Measurements from ENCODE around the gene CDKAL1. TPM values are rescaled to one million over a fixed set of nuclear protein-coding genes. Genes with fewer than 3 reads are reported as not detected.

The CDKAL1 gene
- total RNA-seq, 1 experiment from 2014 or later = 6.5 TPM

GRCh38 chr6:21137700-21138335 is 603.6 kb downstream of the CDKAL1 start:
- DNase-seq = no peak
- Histone ChIP-seq H3K4me3 (no peak overlapping the region), H3K27me3 (no peaks in the 10 kb centered on the region), H3K9me3 (no peaks in the 10 kb centered on the region), H3K36me3 (no peaks in the 10 kb centered on the region)

- Histone ChIP-seq H3K9me3 (no peaks in the 10 kb centered on the region), H3K27me3 (no peaks in the 10 kb centered on the region), H3K36me3 (no peaks in the 10 kb centered on the region), H3K4me3 (no peak overlapping the region)
- DNase-seq = no peak
Observed at GRCh38 chr6:21138336-21139069, 604.2 kb downstream of the CDKAL1 start.

GRCh38 chr6:21140966-21141365 is 606.7 kb downstream of the CDKAL1 start:
- DNase-seq = no peak
- Histone ChIP-seq H3K36me3 (no peaks in the 10 kb centered on the region), H3K27me3 (no peaks in the 10 kb centered on the region), H3K9me3 (no peaks in the 10 kb centered on the region), H3K4me3 (no peak overlapping the region)

GRCh38 chr6:21141616-21142303 is 607.5 kb downstream of the CDKAL1 start:
- H3K27me3 ChIP-seq = no peaks in the 10 kb centered on the region
- H3K9me3 ChIP-seq = no peaks in the 10 kb centered on the region

GRCh38 chr6:21142741-21143140 is 608.5 kb downstream of the CDKAL1 start:
- Histone ChIP-seq H3K9me3 (no peaks in the 10 kb centered on the region), H3K4me3 (no peak overlapping the region), H3K27me3 (no peaks in the 10 kb centered on the region), H3K36me3 (no peaks in the 10 kb centered on the region)
- no peak for DNase-seq

More at GRCh38 chr6:21141616-21142303, 607.5 kb downstream of the CDKAL1 start:
- Histone ChIP-seq H3K36me3 (no peaks in the 10 kb centered on the region), H3K4me3 (no peak overlapping the region)
- DNase-seq = no peak

- Histone ChIP-seq H3K36me3 (no peaks in the 10 kb centered on the region), H3K9me3 (no peaks in the 10 kb centered on the region), H3K4me3 (no peak overlapping the region), H3K27me3 (no peaks in the 10 kb centered on the region)
- no peak for DNase-seq
Observed at GRCh38 chr6:21143645-21144044, 609.4 kb downstream of the CDKAL1 start.

- Histone ChIP-seq H3K4me3 (no peak overlapping the region), H3K36me3 (no peaks in the 10 kb centered on the region), H3K27me3 (no peaks in the 10 kb centered on the region), H3K9me3 (no peaks in the 10 kb centered on the region)
- DNase-seq = no peak
Observed at GRCh38 chr6:21144928-21145327, 610.7 kb downstream of the CDKAL1 start.

GRCh38 chr6:21147995-21148394 is 613.7 kb downstream of the CDKAL1 start:
- Histone ChIP-seq H3K9me3 (no peaks in the 10 kb centered on the region), H3K36me3 (no peaks in the 10 kb centered on the region), H3K4me3 (no peak overlapping the region), H3K27me3 (no peaks in the 10 kb centered on the region)
- DNase-seq = no peak

- H3K27me3 ChIP-seq = no peaks in the 10 kb centered on the region
- no peaks in the 10 kb centered on the region for H3K9me3 ChIP-seq
- H3K36me3 ChIP-seq = no peaks in the 10 kb centered on the region
- DNase-seq = no peak
- H3K4me3 ChIP-seq = no peak overlapping the region
Observed at GRCh38 chr6:21149470-21149869, 615.2 kb downstream of the CDKAL1 start.

- H3K9me3 ChIP-seq = no peaks in the 10 kb centered on the region
- DNase-seq = no peak
- no peaks in the 10 kb centered on the region for H3K27me3 ChIP-seq
- no peaks in the 10 kb centered on the region for H3K36me3 ChIP-seq
- no peak overlapping the region for H3K4me3 ChIP-seq
Observed at GRCh38 chr6:21150667-21151066, 616.4 kb downstream of the CDKAL1 start.

- no peak for DNase-seq
- Histone ChIP-seq H3K36me3 (no peaks in the 10 kb centered on the region), H3K27me3 (no peaks in the 10 kb centered on the region), H3K4me3 (no peak overlapping the region), H3K9me3 (no peaks in the 10 kb centered on the region)
Observed at GRCh38 chr6:21151119-21151518, 616.9 kb downstream of the CDKAL1 start.

- Histone ChIP-seq H3K9me3 (no peaks in the 10 kb centered on the region), H3K27me3 (no peaks in the 10 kb centered on the region), H3K4me3 (no peak overlapping the region), H3K36me3 (no peaks in the 10 kb centered on the region)
- DNase-seq = no peak
Observed at GRCh38 chr6:21151530-21151929, 617.3 kb downstream of the CDKAL1 start.

GRCh38 chr6:21157186-21157929 is 623.1 kb downstream of the CDKAL1 start:
- Histone ChIP-seq H3K4me3 (no peak overlapping the region), H3K9me3 (no peaks in the 10 kb centered on the region), H3K27me3 (no peaks in the 10 kb centered on the region), H3K36me3 (no peaks in the 10 kb centered on the region)
- DNase-seq = no peak

- Histone ChIP-seq H3K27me3 (no peaks in the 10 kb centered on the region), H3K4me3 (no peak overlapping the region), H3K36me3 (no peaks in the 10 kb centered on the region), H3K9me3 (no peaks in the 10 kb centered on the region)
- no peak for DNase-seq
Observed at GRCh38 chr6:21158149-21158548, 623.9 kb downstream of the CDKAL1 start.

- H3K9me3 ChIP-seq = no peaks in the 10 kb centered on the region
- H3K27me3 ChIP-seq = no peaks in the 10 kb centered on the region
- DNase-seq = no peak
- H3K4me3 ChIP-seq = no peak overlapping the region
- no peaks in the 10 kb centered on the region for H3K36me3 ChIP-seq
Observed at GRCh38 chr6:21158873-21159272, 624.6 kb downstream of the CDKAL1 start.

- Histone ChIP-seq H3K4me3 (no peak overlapping the region), H3K27me3 (no peaks in the 10 kb centered on the region), H3K9me3 (no peaks in the 10 kb centered on the region), H3K36me3 (no peaks in the 10 kb centered on the region)
- no peak for DNase-seq
Observed at GRCh38 chr6:21159465-21159864, 625.2 kb downstream of the CDKAL1 start.

GRCh38 chr6:21161707-21162106 is 627.5 kb downstream of the CDKAL1 start:
- no peaks in the 10 kb centered on the region for H3K27me3 ChIP-seq
- H3K4me3 ChIP-seq = no peak overlapping the region
- no peak for DNase-seq
- H3K9me3 ChIP-seq = no peaks in the 10 kb centered on the region
- H3K36me3 ChIP-seq = no peaks in the 10 kb centered on the region
